OCI-LY1 (cell line): Measurements from ENCODE around the gene DDX24.

Source experiments
- H2AFZ ChIP-seq: fragments of 200-600 bp; sonication (generic), shearing (Covaris generic); 2 replicates; pipeline ENCODE4 v1.6.0; 2014; ENCODE audit warnings: antibody characterized with exemption, mild to moderate bottlenecking, low read length
- H3F3A ChIP-seq: fragments of 200-600 bp; sonication (generic), shearing (Covaris generic); 2 replicates; pipeline ENCODE4 v1.6.0; 2014; ENCODE audit warnings: mild to moderate bottlenecking, antibody characterized with exemption, low read length, moderate library complexity; ENCODE audit not compliant: insufficient read depth
- H3K27ac ChIP-seq: fragments of 200-600 bp; sonication (generic); 2 replicates; pipeline ENCODE4 v1.5.1; 2014; ENCODE audit warnings: low read length, mixed run types, mild to moderate bottlenecking, low read depth; ENCODE audit not compliant: poor library complexity, severe bottlenecking
- H3K27me3 ChIP-seq: fragments of 200-600 bp; sonication (generic); 2 replicates; pipeline ENCODE4 v1.6.0; 2014; ENCODE audit warnings: antibody characterized with exemption, mild to moderate bottlenecking, low read length, moderate library complexity; ENCODE audit not compliant: insufficient read depth
- H3K36me3 ChIP-seq: fragments of 200-600 bp; sonication (generic); 2 replicates; pipeline ENCODE4 v1.6.1; 2014; ENCODE audit warnings: mild to moderate bottlenecking, antibody characterized with exemption, low read length, moderate library complexity, mixed read lengths; ENCODE audit not compliant: insufficient read depth
- H3K4me1 ChIP-seq: fragments of 200-600 bp; sonication (generic); 2 replicates; pipeline ENCODE4 v1.5.1; 2014; ENCODE audit warnings: mild to moderate bottlenecking, low read length, moderate library complexity; ENCODE audit not compliant: insufficient read depth, severe bottlenecking
- H3K4me2 ChIP-seq: fragments of 200-600 bp; sonication (generic), shearing (Covaris generic); 2 replicates; pipeline ENCODE4 v1.6.1; 2014; ENCODE audit warnings: low read length
- H3K4me3 ChIP-seq: fragments of 200-600 bp; sonication (generic); 2 replicates; pipeline ENCODE4 v1.5.1; 2014; ENCODE audit warnings: low read length, low read depth, mild to moderate bottlenecking, mixed read lengths; ENCODE audit not compliant: poor library complexity, severe bottlenecking
- H3K79me2 ChIP-seq: fragments of 200-600 bp; shearing (Covaris generic); 2 replicates; pipeline ENCODE4 v1.6.1; 2016; ENCODE audit warnings: mixed run types, low read length, mixed read lengths; ENCODE audit not compliant: insufficient read depth
- H3K9ac ChIP-seq: fragments of 200-600 bp; sonication (generic), shearing (Covaris generic); 2 replicates; pipeline ENCODE4 v1.6.1; 2014; ENCODE audit warnings: mild to moderate bottlenecking, low read length, mixed read lengths
- H3K9me2 ChIP-seq: fragments of 200-600 bp; sonication (generic), shearing (Covaris generic); 2 replicates; pipeline ENCODE4 v1.6.1; 2014; ENCODE audit warnings: low read depth, mild to moderate bottlenecking, low read length, mixed read lengths
- H3K9me3 ChIP-seq: fragments of 200-600 bp; shearing (Covaris generic); 2 replicates; pipeline ENCODE4 v1.6.1; 2014; ENCODE audit warnings: low read length, mixed read lengths
- H4K20me1 ChIP-seq: fragments of 200-600 bp; sonication (generic), shearing (Covaris generic); 2 replicates; pipeline ENCODE4 v1.6.0; 2016; ENCODE audit warnings: mild to moderate bottlenecking, low read length; ENCODE audit not compliant: insufficient read depth
- EZH2 ChIP-seq: fragments of 200-600 bp; sonication (generic), shearing (Covaris generic); IDR thresholded peaks from 2 replicates; pipeline ENCODE4 v1.8.0; 2017; ENCODE audit warnings: borderline replicate concordance, mixed run types, mild to moderate bottlenecking, antibody characterized with exemption, low read length, moderate library complexity, mixed read lengths
- TF ChIP-seq, protein P1 (sequence below): fragments of 200-600 bp; sonication (generic), shearing (Covaris generic); IDR thresholded peaks from 2 replicates; pipeline ENCODE4 v1.5.1; 2017; ENCODE audit warnings: mild to moderate bottlenecking, antibody characterized with exemption, low read length, moderate library complexity, mixed read lengths

The DDX24 gene

DNA sequence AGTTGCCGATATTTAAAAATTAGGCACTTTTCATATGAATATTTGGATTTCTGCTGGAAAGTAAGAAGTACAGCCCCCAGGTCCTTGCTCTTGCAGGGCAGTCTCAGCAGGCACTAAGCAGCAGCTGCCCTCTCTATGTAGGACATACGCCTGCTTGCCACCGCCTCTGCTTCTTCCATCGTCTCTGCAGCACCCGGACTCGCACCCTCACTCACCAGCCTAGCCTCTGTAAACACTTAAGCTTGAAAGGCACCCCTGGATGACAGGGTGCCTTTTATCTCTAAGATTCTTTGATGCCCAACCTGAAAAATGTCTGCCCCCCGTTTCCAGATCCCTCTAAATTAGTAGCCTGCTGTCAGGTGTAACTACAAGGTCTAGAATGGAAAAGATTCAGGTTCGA is 35.9 kb downstream of the DDX24 start:
- Histone ChIP-seq H3K4me1 (no peaks in the 10 kb centered on the region), H3K9me2 (no peaks in the 10 kb centered on the region), H3K27ac (no peak overlapping the region), H3K4me2 (no peak overlapping the region), H3K79me2 (no peaks in the 10 kb centered on the region), H4K20me1 (no peaks in the 10 kb centered on the region), H3K27me3 (no peaks in the 10 kb centered on the region), H3F3A (no peaks in the 10 kb centered on the region), H3K36me3 (peaks cover 57% of the 10 kb centered on the region), H2AFZ (no peak overlapping the region), H3K4me3 (no peak overlapping the region), H3K9ac (no peak overlapping the region), H3K9me3 (no peaks in the 10 kb centered on the region)
- TF ChIP-seq EZH2: no peak
- TF ChIP-seq, protein P1, sequence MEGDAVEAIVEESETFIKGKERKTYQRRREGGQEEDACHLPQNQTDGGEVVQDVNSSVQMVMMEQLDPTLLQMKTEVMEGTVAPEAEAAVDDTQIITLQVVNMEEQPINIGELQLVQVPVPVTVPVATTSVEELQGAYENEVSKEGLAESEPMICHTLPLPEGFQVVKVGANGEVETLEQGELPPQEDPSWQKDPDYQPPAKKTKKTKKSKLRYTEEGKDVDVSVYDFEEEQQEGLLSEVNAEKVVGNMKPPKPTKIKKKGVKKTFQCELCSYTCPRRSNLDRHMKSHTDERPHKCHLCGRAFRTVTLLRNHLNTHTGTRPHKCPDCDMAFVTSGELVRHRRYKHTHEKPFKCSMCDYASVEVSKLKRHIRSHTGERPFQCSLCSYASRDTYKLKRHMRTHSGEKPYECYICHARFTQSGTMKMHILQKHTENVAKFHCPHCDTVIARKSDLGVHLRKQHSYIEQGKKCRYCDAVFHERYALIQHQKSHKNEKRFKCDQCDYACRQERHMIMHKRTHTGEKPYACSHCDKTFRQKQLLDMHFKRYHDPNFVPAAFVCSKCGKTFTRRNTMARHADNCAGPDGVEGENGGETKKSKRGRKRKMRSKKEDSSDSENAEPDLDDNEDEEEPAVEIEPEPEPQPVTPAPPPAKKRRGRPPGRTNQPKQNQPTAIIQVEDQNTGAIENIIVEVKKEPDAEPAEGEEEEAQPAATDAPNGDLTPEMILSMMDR: no peak

DNA sequence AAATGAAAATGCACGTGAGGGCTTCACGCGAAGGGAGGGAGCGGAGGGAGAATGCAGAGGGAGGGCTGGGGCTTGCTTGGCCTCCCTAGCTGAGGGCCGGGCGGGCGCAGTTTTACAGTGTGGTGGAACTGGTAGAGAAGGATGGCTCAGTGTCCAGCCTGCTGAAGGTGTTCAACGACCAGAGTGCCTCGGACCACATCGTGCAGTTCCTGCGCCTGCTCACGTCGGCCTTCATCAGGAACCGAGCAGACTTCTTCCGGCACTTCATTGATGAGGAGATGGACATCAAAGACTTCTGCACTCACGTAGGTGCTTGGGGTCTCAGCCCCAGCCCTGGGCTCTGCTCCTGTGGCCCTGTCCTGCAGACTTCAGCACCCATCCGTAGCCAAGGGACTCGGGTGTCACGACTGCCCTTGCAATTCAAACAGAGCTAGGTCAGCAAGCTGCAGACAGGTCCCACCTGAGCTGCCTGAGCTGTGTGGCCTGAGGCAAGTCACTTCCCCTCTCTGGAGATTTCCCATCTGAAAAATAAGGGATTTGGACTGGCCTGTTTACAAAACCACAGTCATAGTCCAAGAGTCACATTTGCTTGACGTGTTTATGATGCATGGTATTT is 36.4 kb downstream of the DDX24 start:
- no peak overlapping the region for H2AFZ ChIP-seq
- no peaks in the 10 kb centered on the region for H3K9me2 ChIP-seq
- no peaks in the 10 kb centered on the region for H3K9me3 ChIP-seq
- no peak overlapping the region for H3K27ac ChIP-seq
- H3K4me2 ChIP-seq: no peak overlapping the region
- no peaks in the 10 kb centered on the region for H3K27me3 ChIP-seq
- H3K9ac ChIP-seq: no peak overlapping the region
- no peaks in the 10 kb centered on the region for H3F3A ChIP-seq
- H3K4me1 ChIP-seq: no peaks in the 10 kb centered on the region
- peaks cover 52% of the 10 kb centered on the region for H3K36me3 ChIP-seq
- no peaks in the 10 kb centered on the region for H3K79me2 ChIP-seq
- TF ChIP-seq EZH2: no peak
- no peak overlapping the region for H3K4me3 ChIP-seq
- no peaks in the 10 kb centered on the region for H4K20me1 ChIP-seq

DNA sequence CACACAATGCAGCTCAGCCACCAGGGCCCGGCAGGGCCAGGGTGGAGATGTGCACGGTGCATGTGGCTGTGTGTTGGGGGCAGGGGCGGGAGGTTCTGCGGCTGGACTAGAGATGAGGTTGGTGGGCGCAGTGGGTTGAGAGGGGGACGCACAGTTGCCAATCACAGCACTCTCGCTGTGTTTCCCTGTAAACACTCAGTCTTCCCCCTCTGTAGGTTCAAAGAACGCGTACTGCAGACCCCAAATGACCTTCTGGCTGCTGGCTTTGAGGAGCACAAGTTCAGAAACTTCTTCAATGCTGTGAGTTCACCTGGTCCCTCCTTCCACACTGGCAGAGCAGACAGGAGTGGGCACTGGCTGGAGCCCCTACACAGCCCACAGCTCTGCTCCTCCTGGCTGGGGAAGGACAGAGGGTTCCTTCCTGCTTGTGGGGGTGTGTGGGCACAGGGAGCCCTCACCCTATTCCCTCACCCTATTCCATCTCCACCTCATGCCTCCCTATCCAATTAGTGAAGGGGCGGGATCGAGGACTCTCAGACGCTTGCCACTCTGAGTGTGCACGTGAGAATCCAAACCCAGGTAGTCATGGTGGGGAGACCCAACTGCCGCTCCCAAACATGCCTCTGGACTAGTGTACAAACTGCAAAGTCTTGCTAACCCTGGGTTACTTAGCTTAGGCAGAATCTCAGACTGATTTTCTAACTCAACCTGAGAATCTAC is 37.1 kb downstream of the DDX24 start:
- no peaks in the 10 kb centered on the region for H3K4me1 ChIP-seq
- no peaks in the 10 kb centered on the region for H3K9me3 ChIP-seq
- no peaks in the 10 kb centered on the region for H3K9me2 ChIP-seq
- no peak overlapping the region for H2AFZ ChIP-seq
- no peak overlapping the region for H3K9ac ChIP-seq
- no peak overlapping the region for H3K4me2 ChIP-seq
- H4K20me1 ChIP-seq: no peaks in the 10 kb centered on the region
- peaks cover 45% of the 10 kb centered on the region for H3K36me3 ChIP-seq
- no peak for TF ChIP-seq EZH2
- TF ChIP-seq, protein P1: no peak
- H3K27ac ChIP-seq: no peak overlapping the region
- H3F3A ChIP-seq: no peaks in the 10 kb centered on the region
- H3K4me3 ChIP-seq: no peak overlapping the region
- H3K27me3 ChIP-seq: no peaks in the 10 kb centered on the region
- no peaks in the 10 kb centered on the region for H3K79me2 ChIP-seq
